Superior temporal gyrus (tissue), 1 donor: ENCODE data around the gene CTDP1.

ENCODE experiments used
- DNase-seq: peaks from one replicate; pipeline ENCODE4 v3.0.0-alpha.2; 2016; ENCODE audit errors: extremely low spot score

The CTDP1 gene

GRCh38 chr18:79679552-79680099 lies at the start of gene CTDP1:
Gene CTDP1 (plus strand): TSS chr18:79679803. CDS start chr18:79679948, 145 bp downstream.
- DNase-seq: peak; percentile 90

DNA sequence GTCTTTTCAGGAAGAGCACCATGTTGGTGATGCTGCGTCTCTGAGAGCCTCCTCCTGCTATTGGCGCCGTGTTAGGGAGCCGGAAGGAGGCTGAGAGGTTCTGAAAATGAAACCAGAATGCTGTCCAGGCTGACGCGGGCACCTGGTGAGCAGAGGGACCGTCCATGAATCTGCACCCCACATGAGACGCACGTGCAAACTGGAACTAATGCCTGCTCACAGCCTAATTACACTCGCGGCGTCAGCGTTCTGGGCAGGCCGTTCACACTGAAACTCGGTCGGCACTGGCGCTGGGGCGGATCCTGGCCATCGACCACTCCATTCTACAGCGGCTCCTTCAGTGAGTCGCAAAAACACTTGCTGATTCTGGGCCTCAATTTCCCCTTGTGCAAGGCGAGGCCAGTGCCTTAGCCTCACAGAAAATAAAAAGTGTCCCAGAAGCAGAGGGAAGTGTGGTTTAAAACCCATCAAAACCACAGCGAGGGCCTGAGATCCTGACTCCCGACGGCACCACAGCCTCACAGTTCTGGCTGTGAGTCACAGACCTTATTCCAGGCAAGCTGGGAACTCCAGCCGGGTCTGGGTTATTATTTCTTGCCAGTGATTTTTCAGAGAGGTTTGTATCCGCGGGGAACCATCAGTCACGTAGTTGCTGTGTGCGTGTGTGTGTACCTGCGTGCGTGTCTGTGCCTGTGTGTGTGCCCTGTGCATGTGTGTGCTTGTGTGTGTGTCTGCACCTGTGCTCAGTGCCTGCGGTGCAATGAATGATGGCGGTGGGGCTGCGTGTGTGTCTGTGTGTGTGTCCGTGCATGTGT lies 49.1 kb upstream of the CTDP1 start:
- DNase-seq: no peak

DNA sequence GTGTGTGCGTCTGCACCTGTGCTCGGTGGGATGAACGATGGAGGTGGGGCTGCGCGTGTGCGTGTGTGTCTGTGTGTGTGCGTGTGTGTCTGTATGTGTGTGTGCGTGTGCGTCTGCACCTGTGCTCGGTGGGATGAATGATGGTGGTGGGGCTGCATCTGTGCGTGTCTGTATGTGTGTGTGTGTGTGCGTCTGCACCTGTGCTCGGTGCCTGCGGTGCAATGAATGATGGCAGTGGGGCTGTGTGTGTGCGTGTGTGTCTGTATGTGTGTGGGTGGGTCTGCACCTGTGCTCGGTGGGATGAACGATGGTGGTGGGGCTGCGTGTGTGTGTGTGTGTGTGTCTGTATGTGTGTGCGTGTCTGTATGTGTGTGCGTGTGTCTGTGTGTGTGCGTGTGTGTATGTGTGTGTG lies 48.5 kb upstream of the CTDP1 start:
- DNase-seq: no peak

GRCh38 chr18:79631761-79632446 lies 47.7 kb upstream of the CTDP1 start:
- DNase-seq: no peak

- no peak for DNase-seq
These were observed 46.8 kb upstream of the CTDP1 start for GRCh38 chr18:79632765-79633164.

DNA sequence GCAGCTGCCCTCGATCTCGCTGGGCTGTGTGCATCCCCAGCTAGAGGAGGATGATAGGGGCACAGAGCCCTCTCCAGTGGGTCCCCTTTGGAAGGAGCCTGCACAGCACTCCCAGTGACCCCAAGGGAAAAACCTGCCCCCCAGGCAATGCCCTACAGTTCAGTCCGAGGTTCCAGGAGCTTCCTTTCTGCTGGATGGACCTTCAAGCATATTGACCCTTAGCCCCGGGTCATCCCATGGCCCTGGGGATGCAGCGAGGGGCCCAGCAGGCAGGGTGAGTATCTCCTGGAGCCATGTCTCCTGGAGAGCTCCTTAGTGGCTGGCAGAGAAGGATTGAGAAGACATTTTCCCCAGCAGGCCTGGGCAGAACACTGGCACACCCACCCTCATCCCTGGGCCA lies 45.4 kb upstream of the CTDP1 start:
- no peak for DNase-seq

- no peak for DNase-seq
These were observed 44.8 kb upstream of the CTDP1 start for GRCh38 chr18:79634593-79635426.

DNA sequence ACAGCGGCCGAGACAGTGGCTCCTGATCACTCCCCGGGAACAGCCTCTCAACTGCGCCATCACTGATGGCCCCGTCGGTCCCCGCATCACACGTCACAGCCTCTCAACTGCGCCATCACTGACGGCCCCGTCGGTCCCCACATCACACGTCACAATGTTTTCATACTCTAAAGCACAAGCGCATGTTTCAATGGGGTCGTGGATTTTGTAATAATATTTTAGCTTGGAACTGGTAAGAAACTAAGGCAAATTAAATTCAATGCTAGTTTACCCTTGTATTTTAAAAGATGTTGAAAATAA lies 44.2 kb upstream of the CTDP1 start:
- DNase-seq: no peak

- no peak for DNase-seq
These were observed 42.3 kb upstream of the CTDP1 start for GRCh38 chr18:79637181-79637920.

GRCh38 chr18:79637921-79638909 lies 41.4 kb upstream of the CTDP1 start:
- DNase-seq: no peak

DNA sequence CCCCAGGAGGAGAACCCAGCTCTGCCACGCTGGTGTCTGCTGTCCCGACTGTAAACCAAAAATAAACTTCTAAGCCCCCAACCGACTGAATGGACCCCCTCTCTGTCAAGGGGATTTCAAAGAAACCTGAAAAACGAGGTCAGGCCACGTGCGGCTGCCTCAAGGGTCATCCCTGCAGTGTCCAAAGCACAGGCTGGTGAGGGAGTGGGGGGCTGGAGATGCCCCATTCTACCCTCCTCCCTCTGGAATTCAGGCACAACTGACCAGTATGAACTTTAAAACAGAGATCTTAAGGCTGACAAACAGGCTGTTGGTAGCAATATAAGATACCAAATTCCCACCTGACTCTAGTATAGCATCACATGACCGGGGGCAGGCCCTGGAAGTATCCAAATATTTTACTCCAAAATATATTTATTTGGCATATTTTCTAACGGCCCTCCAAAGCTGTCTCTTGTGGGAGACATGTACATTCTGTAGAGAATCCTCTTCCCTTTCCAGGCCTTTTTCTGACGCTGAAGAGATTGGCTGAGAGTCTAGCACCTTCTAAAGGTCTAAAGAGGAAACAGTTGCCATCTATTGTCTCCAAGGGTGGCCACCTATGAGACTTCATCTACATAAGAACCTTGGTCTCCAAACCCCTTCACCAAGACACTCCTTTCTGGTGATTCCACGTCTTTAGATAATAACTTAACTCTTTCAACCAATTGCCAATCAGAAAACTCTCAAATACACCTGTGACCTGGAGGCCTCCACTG lies 40.4 kb upstream of the CTDP1 start:
- no peak for DNase-seq

DNA sequence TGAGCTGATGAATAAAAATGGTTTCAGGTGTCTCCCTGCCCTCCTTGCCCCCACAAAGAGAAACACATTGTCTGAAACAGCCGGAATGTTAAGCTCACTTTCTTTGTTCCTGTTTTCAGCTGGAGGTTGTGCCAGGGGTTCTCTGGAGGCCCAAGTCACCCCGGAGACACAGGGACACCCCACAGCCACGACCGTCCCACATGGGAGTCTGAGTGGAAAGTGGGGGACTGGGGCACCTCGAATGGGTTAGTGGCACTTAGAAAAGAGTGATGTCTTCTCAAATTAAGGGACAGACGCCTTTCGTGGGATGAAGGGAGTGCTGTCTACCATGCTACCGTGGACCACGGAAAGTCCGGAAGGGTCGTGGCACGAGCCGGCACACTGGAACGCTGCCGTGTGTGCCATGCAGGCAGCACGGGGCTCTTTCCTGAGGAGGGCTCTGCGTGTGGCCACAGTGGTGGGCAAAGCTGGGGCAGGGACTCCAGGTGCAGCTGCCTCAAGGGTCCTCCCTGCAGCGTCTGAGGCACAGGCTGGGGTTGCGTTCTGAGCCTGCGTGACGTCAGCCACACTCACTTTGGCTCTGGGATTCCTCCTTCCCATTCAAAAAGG lies 39.4 kb upstream of the CTDP1 start:
- no peak for DNase-seq

GRCh38 chr18:79640875-79641274 lies 38.7 kb upstream of the CTDP1 start:
- no peak for DNase-seq

DNA sequence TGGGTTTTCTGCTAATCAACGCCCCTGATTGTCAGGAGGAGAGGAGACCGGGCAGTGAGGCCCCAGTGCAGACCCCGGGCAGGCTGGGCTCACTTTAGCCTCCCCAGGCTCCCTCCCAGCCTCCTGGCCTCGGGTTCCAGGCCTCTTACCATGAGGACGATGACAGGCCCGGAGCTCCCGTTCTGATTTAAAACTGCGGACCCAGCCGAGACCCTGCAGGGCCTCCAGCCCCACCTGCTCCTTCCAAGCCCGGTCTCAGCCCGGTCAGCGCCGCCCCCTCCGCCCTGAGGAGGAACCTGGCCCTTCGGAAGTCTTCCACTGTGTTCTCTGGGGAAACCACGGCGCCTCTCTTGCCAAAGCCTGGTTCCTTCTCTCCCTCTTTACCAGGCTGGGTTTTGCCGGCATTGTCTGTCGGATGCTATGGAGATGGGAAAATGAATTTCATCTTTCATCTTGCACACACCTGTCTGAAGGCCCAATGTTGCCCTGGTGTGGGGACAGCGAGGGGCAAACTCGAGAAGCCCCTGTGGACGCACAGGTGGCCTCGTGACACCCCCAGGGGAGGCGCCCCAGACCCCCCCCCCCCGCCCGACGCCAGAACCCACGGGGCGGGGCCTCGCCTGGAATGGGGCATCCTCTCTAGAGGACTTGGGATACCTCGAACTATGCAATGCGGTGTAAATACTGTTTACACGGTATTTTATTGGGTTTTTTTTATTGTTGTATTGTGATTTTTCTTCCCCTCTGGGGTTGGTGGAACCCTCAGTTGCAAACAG lies 37.7 kb upstream of the CTDP1 start:
- no peak for DNase-seq

DNA sequence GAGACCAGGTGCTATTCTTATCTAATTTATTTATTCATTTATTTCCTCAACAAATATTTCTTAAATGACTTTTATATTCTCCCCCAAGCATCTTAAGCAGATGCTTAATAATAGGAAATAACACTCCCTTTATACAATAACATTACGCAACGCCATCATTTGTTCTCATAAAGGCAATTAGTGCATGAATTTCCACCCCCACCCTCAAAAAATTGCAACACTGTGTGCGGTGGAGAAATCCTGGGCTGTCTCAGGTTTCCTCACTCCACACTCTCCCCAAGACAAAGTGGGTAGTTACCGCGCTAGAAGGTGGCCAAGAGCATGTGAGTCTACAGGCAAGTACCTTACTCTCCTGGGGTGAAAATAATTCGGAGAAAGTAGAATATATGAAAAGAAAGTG lies 37.0 kb upstream of the CTDP1 start:
- DNase-seq: no peak

- no peak for DNase-seq
These were observed 36.3 kb upstream of the CTDP1 start for GRCh38 chr18:79643054-79643984.

- peak; percentile 71 for DNase-seq
These were observed 35.5 kb upstream of the CTDP1 start for GRCh38 chr18:79644006-79644665.
